GM19035 (cell line): Measurements from ENCODE around the gene ZNF366.
A peak's percentile ranks its signal among the peaks of the same experiment; 100 is the strongest.

Experiments
- ATAC-seq: cut with Tn5 transposase; IDR thresholded peaks from one replicate; pipeline ENCODE4 v1.9.1; 2021; ENCODE audit not compliant: unreplicated experiment

The ZNF366 gene

DNA sequence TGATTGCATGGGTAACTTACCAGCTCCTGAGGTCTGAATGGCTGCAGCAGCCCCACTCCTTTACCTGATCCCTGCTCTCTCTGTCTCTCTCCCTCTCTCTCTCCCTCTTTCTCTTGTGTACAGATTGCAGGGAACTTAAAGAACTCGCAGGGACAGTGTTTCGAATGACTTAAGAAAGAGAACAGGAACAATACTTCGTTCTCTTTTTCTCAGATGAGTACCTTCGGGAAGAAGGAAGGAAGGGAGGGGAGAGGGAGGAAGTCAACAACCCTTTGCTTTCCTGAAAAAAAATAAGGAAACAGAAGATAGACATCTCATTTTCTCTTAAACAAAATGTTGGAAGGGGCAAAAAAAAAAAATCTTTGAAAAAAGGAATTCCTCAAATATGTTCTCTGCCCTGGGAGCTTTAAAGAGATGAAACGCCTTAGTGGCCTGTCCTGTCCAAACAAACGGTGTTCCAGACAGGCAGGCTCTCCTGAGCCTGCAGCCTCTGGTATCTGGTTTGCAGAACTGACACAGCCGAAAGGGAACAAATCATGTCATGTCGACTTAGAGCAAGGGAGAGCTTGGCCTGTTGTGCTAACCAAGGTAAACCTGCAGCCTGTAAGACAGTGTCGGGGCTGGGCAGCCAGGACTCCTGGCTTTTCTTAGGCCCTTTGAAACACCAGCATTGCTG, at the start of gene ZNF366:
TSS of gene ZNF366 (minus strand) at position 180 of the 676 bp plus-strand sequence. CDS start 45,914 bp downstream, outside the sequence.
- no peak for ATAC-seq

- peak; percentile 79 for ATAC-seq
Measured at GRCh38 chr5:72556351-72557166, 49.3 kb upstream of the ZNF366 start.

DNA sequence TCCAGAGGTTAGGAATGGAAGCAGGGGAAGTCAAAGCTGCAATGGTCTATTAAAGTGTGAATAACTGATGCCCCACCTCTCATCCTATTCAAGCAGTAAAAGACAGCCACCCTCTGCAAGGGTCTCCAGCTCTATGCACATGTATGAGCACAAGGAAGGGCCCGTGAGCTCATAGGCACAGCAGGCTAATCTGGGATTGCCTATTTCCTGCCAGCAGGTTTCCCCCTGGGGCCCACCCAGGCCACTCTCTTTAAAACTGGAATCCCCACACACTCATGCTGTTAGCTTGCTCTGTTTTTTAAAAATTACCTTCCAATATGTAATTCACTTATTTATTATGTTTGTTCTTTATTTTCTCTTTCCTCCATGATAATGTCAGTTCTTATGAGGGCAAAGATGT, 48.7 kb upstream of the ZNF366 start:
- ATAC-seq = no peak

DNA sequence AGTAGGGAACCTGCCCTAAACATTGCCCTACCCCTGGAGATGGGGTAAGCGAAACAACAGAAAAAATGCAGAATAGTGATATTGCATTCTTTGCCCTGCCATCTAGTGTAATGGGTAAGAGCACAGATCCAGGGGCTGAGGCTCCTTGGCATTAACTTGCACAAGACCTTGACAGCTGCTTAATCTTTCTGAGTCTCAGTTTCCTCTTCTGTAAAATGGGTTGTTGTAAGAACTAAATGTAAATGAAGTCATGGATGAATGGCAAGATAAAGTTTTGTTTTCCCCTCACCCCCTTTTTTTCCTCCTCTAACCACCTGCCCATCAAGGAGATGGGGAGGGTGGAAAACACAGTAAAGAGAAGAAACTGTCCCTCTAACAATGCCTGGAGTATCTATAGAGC, 47.7 kb upstream of the ZNF366 start:
- no peak for ATAC-seq

GRCh38 chr5:72552041-72552557, 44.9 kb upstream of the ZNF366 start:
- no peak for ATAC-seq

- no peak for ATAC-seq
Measured at GRCh38 chr5:72550595-72550994, 43.4 kb upstream of the ZNF366 start.

DNA sequence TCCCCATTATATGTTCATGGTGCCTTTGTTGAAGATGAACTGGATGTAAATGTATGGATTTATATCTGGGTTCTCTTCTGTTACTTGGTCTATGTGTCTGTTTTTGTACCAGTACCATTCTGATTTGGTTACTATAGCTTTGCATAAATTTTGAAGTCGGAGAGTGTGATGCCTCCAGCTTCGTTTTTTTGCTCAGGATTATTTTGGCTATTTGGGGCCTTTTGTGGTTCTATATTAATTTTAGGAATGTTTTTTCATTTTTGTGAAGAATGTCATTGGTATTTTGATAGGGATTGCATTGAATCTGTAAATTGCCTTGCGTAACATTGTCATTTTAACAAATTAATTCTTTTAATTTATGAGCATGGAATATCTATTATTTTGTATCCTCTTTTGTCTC, 36.6 kb upstream of the ZNF366 start:
- ATAC-seq = no peak

GRCh38 chr5:72543365-72543764, 36.2 kb upstream of the ZNF366 start:
- no peak for ATAC-seq

DNA sequence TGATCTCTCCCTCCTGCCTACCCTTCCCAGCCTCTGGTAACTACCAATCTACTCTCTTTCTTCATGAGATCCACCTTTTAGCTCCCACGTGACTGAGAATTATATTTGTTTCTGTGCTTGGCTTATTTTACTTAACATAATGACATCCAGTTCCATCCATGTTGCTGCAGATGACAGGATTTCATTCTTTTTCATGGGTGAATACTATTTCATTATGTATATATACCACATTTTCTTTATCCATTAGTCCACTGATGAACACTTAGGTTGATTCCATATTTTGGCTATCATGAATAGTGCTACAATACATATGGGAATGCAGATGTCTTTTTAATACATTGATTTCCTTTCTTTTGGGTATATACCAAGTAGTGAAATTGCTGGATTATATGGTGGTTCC, 35.5 kb upstream of the ZNF366 start:
- ATAC-seq = no peak

DNA sequence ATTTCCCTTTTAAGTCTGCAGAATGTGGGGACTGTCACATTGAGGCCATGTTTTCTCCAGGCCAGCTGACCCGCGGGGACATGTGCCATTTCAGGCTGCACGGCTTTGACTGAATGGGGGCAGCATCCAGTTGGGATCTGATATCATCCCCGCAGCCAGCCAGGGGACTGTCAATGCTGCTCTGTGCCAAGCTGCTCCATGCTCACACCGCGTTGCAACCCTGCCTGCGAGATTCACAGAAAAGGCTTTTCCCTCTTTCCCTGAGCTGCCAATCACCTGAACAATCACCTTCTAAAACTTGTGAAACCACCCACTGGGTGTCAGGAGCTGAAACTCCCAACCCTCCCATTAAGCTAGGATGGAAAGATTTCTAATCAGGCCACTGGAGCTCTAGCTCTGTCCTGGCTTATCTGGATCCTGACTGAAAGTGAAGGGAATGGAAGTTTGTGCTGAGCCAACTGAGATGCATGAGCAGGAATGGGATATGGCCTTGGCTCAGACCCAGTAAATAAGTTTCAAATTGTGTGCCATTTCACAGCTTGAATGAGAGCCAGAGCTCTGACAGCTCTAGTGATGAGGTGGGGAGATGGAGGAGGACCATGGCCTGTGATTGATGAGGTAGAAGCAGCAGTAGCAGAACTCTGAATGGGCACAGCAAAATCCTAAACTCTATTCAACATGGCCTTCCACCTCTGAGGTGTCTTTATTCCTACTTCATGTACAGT, 34.5 kb upstream of the ZNF366 start:
- ATAC-seq = no peak

- no peak for ATAC-seq
Measured at GRCh38 chr5:72540759-72541438, 33.7 kb upstream of the ZNF366 start.

DNA sequence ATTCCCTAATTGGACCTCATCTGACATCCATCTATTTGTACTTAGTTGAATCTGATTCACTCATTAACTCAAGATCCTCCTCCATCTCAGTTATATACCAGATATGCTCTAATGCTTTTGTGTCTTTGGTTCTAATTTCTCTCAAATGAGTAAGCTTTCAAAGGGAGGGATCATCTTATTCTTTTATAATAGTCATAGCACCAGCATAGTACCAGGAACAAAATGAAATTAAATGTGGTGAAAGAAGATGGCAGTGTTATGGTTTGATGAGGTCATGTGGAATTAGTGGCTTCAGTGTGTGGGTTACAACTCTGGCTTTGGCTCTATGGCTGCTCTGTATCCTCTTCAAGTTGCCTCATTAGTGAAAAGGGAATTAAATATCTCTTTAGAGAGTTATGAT, 32.5 kb upstream of the ZNF366 start:
- ATAC-seq = no peak

GRCh38 chr5:72539038-72539437, 31.8 kb upstream of the ZNF366 start:
- no peak for ATAC-seq

DNA sequence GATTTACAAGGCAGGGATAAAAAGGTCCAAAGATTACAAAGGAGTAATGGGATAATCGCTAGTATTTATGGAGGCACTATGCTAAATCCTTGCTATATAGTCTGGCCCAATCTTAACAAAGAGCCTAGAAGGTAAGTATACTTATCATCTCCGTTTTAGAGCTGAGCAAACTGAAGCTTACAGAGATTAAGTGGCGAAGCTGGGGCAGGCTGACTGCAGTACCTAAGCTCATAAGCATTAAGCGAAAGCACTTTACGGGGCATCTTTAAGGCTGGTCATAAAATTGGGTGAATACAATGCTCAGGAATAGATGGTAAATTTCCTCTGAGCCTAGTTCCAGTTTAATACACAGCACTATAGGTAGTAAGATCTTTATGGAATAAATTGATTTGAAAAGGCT, 30.0 kb upstream of the ZNF366 start:
- ATAC-seq = no peak

DNA sequence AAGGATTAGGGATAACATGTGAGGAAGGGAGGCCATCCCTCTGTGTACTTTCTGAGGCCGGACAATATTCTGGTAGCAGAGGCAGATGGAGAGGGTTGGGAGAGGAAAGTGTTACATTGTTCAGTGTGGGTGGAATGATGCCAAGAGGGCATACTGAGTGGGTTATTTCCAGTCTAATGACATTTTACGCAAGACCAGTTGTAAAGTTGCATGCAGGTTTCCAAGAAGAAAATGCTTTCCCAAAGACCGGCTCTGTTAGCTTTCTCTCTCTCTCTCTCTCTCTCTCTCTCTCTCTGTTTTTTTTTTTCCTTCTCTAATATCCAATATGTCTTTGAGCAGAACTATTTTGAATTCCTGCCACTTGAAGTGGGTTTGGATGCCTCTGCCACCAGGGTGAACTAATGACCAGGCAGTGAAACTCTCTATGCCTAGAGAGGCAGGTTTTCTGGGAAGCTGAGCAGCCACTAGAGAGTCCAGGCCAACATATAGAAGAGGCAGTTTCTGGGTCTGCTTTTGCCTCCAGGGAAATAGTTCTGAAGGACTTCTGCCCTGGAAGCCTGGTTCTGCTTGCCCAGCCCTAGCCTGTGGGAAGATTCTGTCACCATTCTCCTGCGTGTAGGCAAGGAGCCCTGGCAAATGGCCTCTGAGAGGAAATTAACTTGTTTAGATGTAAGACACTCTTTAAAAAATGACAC, 24.4 kb upstream of the ZNF366 start:
- ATAC-seq = no peak

GRCh38 chr5:72530196-72530595, 23.0 kb upstream of the ZNF366 start:
- no peak for ATAC-seq

- no peak for ATAC-seq
Measured at GRCh38 chr5:72529383-72529782, 22.2 kb upstream of the ZNF366 start.

GRCh38 chr5:72525816-72526215, 18.6 kb upstream of the ZNF366 start:
- no peak for ATAC-seq

DNA sequence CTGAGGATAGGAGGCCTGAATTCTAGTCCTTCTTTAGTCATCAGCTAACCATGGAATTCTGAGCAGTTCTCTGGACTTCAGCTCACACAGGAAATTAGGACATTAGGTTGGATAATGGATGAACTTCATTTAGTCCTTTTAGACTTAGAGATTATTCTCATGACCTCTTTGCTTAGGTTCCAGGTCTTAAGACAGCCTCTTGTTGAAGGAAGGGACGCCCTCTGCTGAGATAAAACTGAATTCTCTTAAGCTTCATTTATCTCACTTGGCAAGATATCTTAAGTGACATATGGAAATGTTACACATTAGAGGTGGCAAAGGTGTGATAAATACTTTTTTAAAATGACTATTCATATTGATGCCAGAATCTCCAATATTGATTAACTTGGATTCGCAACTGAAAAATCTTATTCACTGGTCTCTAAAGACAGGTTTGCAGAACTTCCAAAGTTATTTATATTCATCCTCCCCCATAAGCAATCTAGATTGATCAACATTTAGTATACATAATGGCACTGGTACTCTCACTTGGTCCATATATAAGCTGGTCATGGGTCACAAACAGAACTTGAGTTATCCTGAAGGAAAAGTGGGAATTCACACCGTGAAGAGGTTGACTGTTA, 16.9 kb upstream of the ZNF366 start:
- ATAC-seq = no peak

- ATAC-seq = no peak
Measured at GRCh38 chr5:72522607-72523006, 15.4 kb upstream of the ZNF366 start.
